GM18951 (cell line): ENCODE measurements around the gene UGT1A10.
"Not testable (repeated sequence)": the region's sequence is repeated elsewhere in the genome, so short reads cannot be mapped to it uniquely, and the experiment has no call there.

ENCODE experiments used
- POLR2A ChIP-seq: IDR thresholded peaks from 4 replicates; pipeline ENCODE4 v1.6.1; 2011; ENCODE audit warnings: mild to moderate bottlenecking; ENCODE audit not compliant: insufficient read length, insufficient read depth; ENCODE audit errors: extremely low read depth
- in situ Hi-C: fragments of 300-500 bp; cut with MboI; formaldehyde crosslinking; loops from one replicate; pipeline ENCODE4 v1.12.0; 2022; ENCODE audit warnings: low sequenced_read_pairs, mixed read lengths, inconsistent platforms; ENCODE audit not compliant: unreplicated experiment

Gene UGT1A10

GRCh38 chr2:233708942-233709341 lies 72.7 kb downstream of the UGT1A10 start:
- in situ Hi-C loops, result no loop called here
- TF ChIP-seq POLR2A, result no peak

DNA sequence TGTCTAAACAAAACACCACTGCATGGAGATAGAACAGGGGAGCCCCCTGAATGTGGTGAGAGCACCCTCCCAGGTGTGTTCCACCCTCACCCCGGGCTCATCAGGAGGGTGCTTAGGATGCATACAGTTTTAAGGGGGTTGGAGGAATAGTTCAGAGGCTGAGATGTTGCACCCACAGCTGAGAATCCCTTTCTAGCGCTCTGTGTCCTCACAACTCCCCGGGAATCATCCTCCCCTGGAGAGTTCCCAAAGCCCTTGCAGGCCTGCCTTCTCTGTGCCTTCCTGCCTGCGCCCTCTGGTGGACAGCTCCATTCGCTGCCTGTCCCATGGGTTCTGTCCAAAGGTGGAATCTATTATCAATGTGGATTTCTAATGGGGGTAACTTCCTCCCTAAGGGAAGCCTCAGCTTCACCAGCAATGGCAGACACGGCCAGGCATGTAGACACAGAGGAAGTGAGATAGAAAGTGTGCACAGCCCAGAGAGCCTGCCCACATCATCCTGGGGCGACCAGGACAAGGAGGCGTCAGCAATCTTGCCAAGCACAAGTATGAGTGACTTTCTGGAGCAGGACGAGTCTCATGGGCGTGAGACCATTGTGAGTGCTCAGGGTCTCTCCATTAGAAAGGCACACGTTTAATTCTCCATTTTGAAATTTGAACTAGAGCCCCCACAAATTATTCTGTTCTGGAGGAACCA lies 75.2 kb downstream of the UGT1A10 start:
- in situ Hi-C loops, result no loop called here
- no peak for TF ChIP-seq POLR2A

- in situ Hi-C loops, result no loop called here
- TF ChIP-seq POLR2A, result no peak
Measured at GRCh38 chr2:233712611-233713261, 76.5 kb downstream of the UGT1A10 start, which contains the start of gene UGT1A5. Gene UGT1A5, plus strand, starts transcription at chr2:233712907. Its CDS starts 85 bp downstream, at chr2:233712992.

DNA sequence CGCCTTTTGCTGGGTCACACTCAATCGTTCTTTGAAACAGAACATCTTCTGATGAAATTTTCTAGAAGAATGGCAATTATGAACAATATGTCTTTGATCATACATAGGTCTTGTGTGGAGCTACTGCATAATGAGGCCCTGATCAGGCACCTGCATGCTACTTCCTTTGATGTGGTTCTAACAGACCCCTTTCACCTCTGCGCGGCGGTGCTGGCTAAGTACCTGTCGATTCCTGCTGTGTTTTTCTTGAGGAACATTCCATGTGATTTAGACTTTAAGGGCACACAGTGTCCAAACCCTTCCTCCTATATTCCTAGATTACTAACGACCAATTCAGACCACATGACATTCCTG lies 77.0 kb downstream of the UGT1A10 start:
- TF ChIP-seq POLR2A, result no peak
- in situ Hi-C loops, result no loop called here

DNA sequence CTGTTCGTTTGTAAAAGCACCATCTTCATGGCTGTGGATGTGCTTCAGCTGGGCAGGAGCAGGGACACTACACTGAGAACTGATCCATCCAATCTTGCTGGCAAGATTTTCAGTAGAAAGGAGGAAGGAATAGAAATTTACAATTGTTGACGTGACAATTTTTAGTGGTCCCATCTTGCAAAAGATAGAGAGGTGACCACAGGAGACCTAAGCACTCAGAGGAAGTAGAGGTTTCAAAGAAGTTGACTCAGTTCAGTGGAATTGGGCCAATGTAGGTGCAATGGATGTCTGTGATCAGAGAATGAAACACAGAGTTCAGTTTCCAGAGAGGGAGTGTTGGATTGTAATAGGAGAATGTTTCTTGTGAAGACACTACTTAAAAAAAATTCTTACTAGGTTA lies 77.9 kb downstream of the UGT1A10 start:
- no peak for TF ChIP-seq POLR2A
- in situ Hi-C loops, result no loop called here

DNA sequence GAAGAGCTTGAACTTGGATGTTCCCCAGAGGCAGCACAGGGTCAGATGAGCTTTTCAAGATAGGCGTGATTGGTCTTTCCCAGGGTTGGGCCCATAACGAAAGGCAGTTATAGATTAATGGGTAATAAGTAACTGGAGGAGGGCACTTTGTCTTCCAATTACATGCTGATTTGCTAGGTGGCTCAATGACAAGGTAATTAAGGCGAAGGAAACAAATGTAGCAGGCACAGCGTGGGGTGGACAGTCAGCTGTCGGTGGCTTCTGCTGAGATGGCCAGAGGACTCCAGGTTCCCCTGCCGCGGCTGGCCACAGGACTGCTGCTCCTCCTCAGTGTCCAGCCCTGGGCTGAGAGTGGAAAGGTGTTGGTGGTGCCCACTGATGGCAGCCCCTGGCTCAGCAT lies 82.3 kb downstream of the UGT1A10 start, which contains the start of gene UGT1A4:
Gene UGT1A4, plus strand, starts transcription at position 185 of the 400 bp plus-strand sequence. Its CDS starts 85 bp downstream, at position 270.
- TF ChIP-seq POLR2A, result no peak
- in situ Hi-C loops, result no loop called here

GRCh38 chr2:233728723-233729301 lies 92.6 kb downstream of the UGT1A10 start, which contains the start of gene UGT1A3:
Gene UGT1A3, plus strand, starts transcription at chr2:233729042. Its CDS starts 85 bp downstream, at chr2:233729127.
- TF ChIP-seq POLR2A, result no peak
- in situ Hi-C loops, result no loop called here

DNA sequence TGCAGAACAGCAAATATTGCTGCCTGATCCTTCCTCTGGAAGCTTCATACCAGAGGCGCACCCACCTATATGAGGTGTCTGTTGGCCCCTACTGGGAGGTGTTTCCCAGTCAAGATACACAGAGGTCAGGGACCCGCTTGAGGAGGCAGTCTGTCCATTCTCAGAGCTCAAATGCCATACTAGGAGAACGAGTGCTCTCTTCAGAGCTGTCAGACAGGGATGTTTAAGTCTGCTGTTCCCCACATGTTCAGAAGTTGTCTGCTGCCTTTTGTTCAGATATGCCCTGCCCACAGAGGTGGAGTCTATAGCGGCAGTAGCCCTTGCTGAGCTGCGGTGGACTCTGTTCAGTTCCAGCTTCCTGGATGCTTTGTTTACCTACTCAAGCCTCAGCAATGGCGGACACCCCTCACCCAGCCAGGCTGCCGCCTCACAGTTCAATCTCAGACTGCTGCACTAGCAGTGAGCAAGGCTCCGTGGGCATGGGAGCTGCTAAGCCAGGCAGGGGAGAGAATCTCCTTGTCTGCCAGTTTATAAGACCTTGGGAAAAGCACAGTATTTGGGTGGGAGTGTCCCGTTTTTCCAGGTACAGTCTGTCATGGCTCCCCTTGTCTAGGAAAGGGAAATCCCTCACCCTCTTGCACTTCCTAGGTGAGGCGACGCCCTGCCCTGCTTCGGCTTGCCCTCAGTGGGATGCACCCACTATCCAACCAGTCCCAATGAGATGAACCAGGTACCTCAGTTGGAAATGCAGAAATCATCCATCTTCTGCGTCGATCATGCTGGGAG lies 100.8 kb downstream of the UGT1A10 start:
- in situ Hi-C loops, result not testable (repeated sequence)

DNA sequence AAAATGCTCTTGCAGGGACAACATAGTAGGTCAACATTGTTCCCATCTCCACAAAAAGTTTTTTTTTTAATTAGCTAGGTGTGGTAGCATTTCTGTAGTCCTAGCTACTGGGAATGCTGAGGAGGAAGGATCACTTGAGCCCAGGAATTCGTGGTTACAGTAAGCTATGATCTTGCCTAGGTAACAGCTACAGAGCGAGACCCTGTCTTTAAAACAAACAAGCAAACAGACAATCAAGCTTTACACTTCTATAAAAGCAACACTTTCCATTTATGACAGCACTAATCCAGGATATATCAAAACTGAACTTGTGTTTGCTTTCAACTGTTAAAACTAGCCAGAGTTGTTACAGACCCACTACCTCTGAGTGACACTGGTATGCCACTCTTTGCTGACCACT lies 104.6 kb downstream of the UGT1A10 start:
- no peak for TF ChIP-seq POLR2A
- in situ Hi-C loops, result no loop called here

DNA sequence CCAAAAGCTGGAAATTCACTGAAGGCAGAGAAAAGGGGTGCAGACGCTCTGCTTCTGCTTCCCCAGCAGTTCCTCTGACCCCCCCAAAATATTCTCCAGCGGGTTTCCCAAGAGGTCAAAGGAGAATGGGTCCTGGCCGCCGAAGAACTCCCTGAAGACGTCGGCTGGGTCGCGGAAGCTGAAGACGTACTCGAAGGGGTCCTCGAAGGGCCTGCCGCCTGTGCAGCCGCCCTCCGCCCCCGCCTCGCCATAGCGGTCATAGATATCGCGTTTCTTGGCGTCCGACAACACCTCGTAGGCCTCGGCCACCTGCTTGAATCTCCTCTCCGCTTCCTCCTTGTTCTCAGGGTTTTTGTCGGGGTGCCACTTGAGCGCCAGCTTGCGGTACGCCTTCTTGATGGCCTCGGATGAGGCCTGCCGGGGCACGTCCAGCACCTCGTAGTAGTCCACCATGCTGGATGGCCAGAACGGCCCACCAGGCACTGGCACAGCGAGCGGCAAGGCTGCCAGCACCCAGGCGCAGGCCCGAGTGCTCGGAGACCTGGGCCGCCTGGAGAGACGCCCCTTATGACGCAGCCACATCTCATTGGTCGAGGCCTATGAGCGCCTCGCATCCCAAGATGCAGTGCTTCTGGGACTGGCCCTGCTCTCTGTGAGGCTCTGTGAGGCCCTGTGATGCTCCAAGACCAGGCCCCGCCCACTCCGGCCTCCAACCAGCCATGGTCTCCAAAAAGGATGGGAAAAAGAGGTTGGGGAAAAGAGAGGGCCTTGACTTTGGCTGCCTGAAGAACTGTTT lies 107.4 kb downstream of the UGT1A10 start:
- in situ Hi-C loops, result no loop called here
- no peak for TF ChIP-seq POLR2A

DNA sequence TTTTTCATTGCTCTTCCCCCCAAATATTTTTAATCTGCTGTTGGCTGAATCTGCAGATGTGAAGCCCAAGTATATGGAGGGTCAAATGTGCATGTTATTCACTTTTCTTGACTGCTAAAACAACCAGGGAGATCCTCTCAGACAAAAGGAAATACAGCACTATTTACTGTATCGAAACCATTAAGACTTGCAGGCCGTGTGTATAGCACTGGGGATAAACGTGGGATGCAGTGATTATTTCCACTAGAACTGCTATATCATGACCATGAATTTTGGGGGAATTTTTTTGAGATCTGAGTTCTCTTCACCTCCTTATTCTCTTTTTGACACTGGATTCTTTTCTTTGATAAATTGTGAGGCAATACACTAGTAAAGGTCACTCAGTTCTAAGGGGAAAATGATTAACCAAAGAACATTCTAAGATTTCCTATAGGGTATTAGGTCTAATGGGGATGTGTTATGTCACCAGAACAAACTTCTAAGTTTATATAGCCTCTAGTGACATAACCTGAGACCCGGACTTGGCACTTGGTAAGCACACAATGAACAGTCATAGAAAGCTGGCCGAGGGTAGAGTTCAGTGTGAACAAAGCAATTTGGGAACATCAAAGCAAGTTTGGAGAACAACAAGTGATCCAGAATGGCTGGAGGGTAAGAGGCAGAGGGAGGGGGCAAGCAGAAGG lies 109.0 kb downstream of the UGT1A10 start:
- TF ChIP-seq POLR2A, result no peak
- in situ Hi-C loops, result no loop called here

DNA sequence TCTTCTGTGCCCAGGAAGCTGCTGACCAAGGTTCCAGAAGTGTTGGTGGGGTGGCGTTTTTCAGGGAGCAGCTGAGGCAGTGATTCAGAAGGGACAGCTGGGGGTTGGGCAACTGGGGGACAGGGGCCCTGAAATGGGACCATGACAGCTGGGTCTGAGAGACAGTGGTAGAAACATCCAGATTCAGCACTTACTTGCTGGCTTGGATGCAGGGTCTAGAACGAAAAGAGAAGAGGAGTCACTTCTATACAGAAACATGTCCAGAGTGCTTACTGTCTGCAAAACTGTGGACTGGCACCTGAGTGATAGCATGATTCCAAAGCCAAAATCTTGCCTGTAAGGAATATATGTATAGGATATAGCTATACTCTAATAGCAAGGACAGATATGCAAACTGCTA lies 109.6 kb downstream of the UGT1A10 start:
- in situ Hi-C loops, result not testable (repeated sequence)
